ENCODE data around the gene PROM1. TPM values are rescaled to one million over a fixed set of nuclear protein-coding genes. Genes with fewer than 3 reads are reported as not detected.

PROM1 gene, protein sequence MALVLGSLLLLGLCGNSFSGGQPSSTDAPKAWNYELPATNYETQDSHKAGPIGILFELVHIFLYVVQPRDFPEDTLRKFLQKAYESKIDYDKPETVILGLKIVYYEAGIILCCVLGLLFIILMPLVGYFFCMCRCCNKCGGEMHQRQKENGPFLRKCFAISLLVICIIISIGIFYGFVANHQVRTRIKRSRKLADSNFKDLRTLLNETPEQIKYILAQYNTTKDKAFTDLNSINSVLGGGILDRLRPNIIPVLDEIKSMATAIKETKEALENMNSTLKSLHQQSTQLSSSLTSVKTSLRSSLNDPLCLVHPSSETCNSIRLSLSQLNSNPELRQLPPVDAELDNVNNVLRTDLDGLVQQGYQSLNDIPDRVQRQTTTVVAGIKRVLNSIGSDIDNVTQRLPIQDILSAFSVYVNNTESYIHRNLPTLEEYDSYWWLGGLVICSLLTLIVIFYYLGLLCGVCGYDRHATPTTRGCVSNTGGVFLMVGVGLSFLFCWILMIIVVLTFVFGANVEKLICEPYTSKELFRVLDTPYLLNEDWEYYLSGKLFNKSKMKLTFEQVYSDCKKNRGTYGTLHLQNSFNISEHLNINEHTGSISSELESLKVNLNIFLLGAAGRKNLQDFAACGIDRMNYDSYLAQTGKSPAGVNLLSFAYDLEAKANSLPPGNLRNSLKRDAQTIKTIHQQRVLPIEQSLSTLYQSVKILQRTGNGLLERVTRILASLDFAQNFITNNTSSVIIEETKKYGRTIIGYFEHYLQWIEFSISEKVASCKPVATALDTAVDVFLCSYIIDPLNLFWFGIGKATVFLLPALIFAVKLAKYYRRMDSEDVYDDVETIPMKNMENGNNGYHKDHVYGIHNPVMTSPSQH
- total RNA-seq: 1 to 10 TPM; 5.2 to 8.1 TPM

DNA sequence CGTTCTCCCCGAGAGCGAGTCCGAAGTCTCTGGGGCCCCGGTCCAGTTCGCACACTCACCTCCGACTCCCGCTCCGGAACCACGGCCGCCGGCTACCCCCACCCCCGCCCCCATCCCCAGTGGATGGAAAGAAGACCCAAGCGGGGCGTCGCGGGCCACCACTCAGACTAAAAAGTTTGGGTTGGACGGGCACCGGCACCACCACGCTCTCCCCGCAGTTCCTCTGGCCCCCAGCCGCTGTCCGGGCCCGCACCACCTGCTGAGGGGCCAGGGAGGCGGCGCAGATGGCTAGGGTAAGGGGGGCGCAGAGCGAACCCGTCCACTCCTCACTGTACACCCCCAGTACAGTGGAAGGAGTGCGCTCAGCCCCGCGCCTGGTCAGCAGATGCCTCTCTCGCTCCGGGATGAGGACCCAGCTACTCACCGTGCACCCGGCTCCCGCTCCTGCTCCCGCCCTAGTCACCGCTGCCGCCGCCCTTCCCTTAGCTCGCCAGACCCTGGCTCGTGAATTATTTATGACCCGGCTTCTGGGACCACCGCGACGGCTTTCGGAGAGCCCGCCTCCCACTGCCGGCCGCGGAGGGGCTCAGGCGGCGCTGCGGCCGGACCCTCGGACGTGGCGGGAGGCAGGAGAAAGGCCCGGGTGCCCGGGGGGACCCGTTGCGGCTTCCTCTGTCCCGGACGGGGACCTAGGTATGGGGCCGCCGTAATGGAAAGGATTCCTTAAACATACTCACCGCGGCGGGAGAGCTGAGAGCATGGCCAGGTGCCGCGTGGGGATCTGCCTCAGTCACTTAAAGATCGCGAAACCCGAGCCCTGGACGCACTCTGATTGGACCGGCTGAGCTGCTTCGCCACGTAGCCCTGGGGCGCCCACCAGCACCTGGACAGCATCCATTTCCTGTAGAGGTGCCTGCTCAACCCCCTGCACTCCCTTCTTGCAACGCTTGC lies at the start of gene PROM1:
PROM1 (minus strand) TSS at position 783 of the 951 bp plus-strand sequence. CDS start 8,117 bp downstream, outside the sequence.
- peak within 1 kb of the TSS; percentile 58 to 62 for H3K4me3 ChIP-seq
- no peak for DNase-seq (ENCODE audit: low spot score)
- H3K36me3 ChIP-seq: no peaks in the 10 kb centered on the region
- H3K4me1 ChIP-seq: peaks cover 0 to 31% of the 10 kb centered on the region in 2 donors
- H3K27me3 ChIP-seq: peaks cover 0 to 4% of the 10 kb centered on the region in 2 donors
- H3K9me3 ChIP-seq: peaks cover 0 to 14% of the 10 kb centered on the region in 2 donors
- TF ChIP-seq, protein P1, sequence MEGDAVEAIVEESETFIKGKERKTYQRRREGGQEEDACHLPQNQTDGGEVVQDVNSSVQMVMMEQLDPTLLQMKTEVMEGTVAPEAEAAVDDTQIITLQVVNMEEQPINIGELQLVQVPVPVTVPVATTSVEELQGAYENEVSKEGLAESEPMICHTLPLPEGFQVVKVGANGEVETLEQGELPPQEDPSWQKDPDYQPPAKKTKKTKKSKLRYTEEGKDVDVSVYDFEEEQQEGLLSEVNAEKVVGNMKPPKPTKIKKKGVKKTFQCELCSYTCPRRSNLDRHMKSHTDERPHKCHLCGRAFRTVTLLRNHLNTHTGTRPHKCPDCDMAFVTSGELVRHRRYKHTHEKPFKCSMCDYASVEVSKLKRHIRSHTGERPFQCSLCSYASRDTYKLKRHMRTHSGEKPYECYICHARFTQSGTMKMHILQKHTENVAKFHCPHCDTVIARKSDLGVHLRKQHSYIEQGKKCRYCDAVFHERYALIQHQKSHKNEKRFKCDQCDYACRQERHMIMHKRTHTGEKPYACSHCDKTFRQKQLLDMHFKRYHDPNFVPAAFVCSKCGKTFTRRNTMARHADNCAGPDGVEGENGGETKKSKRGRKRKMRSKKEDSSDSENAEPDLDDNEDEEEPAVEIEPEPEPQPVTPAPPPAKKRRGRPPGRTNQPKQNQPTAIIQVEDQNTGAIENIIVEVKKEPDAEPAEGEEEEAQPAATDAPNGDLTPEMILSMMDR (IDR thresholded peaks at IDR 0.05): no peak
- peak within 1 kb of the TSS in 1 of 2 donors; percentile 51 for H3K27ac ChIP-seq

DNA sequence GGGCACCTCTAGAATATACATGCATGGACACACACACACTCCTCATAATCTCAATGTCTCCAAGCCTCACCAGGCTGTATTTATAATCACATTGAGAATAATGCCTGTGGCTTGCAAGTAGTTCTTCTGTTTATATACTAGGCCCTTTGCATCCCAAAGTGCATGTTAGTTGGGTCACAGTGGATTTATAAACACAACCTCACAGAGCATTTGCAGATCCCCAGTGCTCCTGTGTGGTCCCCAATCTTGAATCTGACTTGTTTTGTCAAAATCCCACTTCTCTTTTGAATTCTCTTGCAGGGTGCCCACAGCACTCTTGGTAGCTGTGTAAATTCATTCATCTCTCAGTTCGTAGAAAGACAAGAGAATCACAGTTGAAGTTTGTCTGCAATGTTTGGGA lies 49.6 kb upstream of the PROM1 start:
- Histone ChIP-seq H3K4me1 (no peaks in the 10 kb centered on the region), H3K27ac (no peak overlapping the region), H3K36me3 (no peaks in the 10 kb centered on the region), H3K4me3 (no peak overlapping the region), H3K27me3 (no peaks in the 10 kb centered on the region), H3K9me3 (no peaks in the 10 kb centered on the region)
- no peak for DNase-seq (ENCODE audit: low spot score)
- TF ChIP-seq, protein P1 (IDR thresholded peaks at IDR 0.05): no peak

DNA sequence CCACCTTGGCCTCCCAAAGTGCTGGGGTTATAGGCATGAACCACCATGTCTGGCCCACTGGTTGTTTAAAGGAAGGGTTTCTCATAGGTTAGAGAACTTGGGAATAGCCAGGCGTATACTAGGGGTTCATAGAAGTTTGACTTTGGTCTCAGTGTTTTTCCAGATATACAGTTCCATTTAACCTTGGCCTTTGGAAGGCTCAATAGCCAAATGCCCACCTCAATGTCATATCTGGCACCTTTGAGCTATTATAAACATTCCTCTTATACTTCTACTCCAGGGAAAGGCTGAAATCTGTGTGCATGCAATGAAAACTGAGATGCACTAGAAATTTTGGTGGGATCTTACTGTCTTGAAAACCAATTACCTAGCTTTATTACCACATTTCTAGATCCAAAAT lies 47.5 kb upstream of the PROM1 start:
- H3K4me1 ChIP-seq: peaks cover 0 to under 1% of the 10 kb centered on the region in 2 donors
- TF ChIP-seq, protein P1 (IDR thresholded peaks at IDR 0.05): no peak
- H3K4me3 ChIP-seq: no peak overlapping the region

GRCh38 chr4:16129336-16129735 lies 45.5 kb upstream of the PROM1 start:
- Histone ChIP-seq H3K36me3 (no peaks in the 10 kb centered on the region), H3K4me3 (no peak overlapping the region), H3K9me3 (no peaks in the 10 kb centered on the region), H3K4me1 (peaks cover 0 to 15% of the 10 kb centered on the region in 2 donors), H3K27ac (peak overlapping the region in 1 of 2 donors; percentile 69), H3K27me3 (no peaks in the 10 kb centered on the region)
- no peak for DNase-seq (ENCODE audit: low spot score)
- TF ChIP-seq, protein P1 (IDR thresholded peaks at IDR 0.05): no peak

More for the DNA sequence above, 47.5 kb upstream of the PROM1 start:
- no peaks in the 10 kb centered on the region for H3K9me3 ChIP-seq
- H3K36me3 ChIP-seq: no peaks in the 10 kb centered on the region
- H3K27ac ChIP-seq: no peak overlapping the region
- H3K27me3 ChIP-seq: no peaks in the 10 kb centered on the region
- DNase-seq (ENCODE audit: low spot score): no peak

DNA sequence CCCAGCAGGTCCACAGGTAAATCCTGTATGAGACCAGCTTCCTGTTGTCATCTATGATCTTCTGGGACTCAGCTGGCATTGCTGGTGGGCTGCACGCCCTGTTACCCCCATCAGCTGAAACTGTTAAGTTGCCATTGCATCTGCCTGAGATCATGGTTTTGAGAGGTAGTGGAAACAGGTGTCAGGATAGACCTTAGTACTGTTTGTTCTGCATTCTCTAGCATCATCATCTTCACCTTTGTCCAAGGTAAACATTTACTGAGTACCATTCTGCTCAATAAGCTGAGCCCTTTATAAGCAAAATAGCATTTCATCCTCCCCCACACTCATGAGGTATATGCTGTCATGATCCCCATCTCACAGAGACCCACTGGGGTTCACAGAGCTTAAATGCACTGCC lies 42.9 kb upstream of the PROM1 start:
- no peaks in the 10 kb centered on the region for H3K9me3 ChIP-seq
- peaks cover 0 to 20% of the 10 kb centered on the region in 2 donors for H3K4me1 ChIP-seq
- H3K27me3 ChIP-seq: no peaks in the 10 kb centered on the region
- H3K36me3 ChIP-seq: no peaks in the 10 kb centered on the region
- no peak overlapping the region for H3K4me3 ChIP-seq
- DNase-seq (ENCODE audit: low spot score): no peak
- TF ChIP-seq, protein P1 (IDR thresholded peaks at IDR 0.05): no peak
- peak overlapping the region in 1 of 2 donors; percentile 69 for H3K27ac ChIP-seq
